Stimulated activated CD8-positive, alpha-beta memory T cell treated with anti-CD3 and anti-CD28 coated beads, Interleukin-2, amount 100 ng/mL, for 1 hour (primary cell): Measurements from ENCODE around the gene FAM53A.
A peak's percentile ranks its signal among the peaks of the same experiment; 100 is the strongest.
"Not testable (repeated sequence)": the region's sequence is repeated elsewhere in the genome, so short reads cannot be mapped to it uniquely, and the experiment has no call there.

Experiments
- DNase-seq, 2 donors: peaks; one replicate each; pipeline ENCODE4 v3.0.0-alpha.2; 2020; ENCODE audit warnings: low read depth in 2 of 2

FAM53A gene

GRCh38 chr4:1622238-1622637, 61.9 kb downstream of the FAM53A start:
- no peak for DNase-seq

- DNase-seq = no peak
Observed at GRCh38 chr4:1621526-1621925, 62.6 kb downstream of the FAM53A start.

GRCh38 chr4:1619151-1619672, 64.9 kb downstream of the FAM53A start:
- no peak for DNase-seq

- DNase-seq = no peak
Observed at GRCh38 chr4:1618438-1618837, 65.7 kb downstream of the FAM53A start.

- DNase-seq = no peak
Observed at GRCh38 chr4:1616557-1616930, 67.6 kb downstream of the FAM53A start.

GRCh38 chr4:1615786-1616556, 68.1 kb downstream of the FAM53A start:
- DNase-seq = no peak

- DNase-seq = no peak
Observed at GRCh38 chr4:1614854-1615595, 69.1 kb downstream of the FAM53A start.

GRCh38 chr4:1614502-1614853, 69.6 kb downstream of the FAM53A start:
- DNase-seq = no peak

GRCh38 chr4:1614049-1614448, 70.1 kb downstream of the FAM53A start:
- DNase-seq = no peak

GRCh38 chr4:1613099-1613495, 71.0 kb downstream of the FAM53A start:
- no peak for DNase-seq

GRCh38 chr4:1612278-1613098, 71.6 kb downstream of the FAM53A start:
- no peak for DNase-seq

GRCh38 chr4:1611501-1611870, 72.6 kb downstream of the FAM53A start:
- no peak for DNase-seq

- no peak for DNase-seq
Observed at GRCh38 chr4:1610791-1611500, 73.2 kb downstream of the FAM53A start.

- DNase-seq = no peak
Observed at GRCh38 chr4:1609901-1610790, 74.0 kb downstream of the FAM53A start.

GRCh38 chr4:1608821-1609500, 75.2 kb downstream of the FAM53A start:
- no peak for DNase-seq

- no peak for DNase-seq
Observed at GRCh38 chr4:1608196-1608820, 75.8 kb downstream of the FAM53A start.

- not testable (repeated sequence) for DNase-seq
Observed at GRCh38 chr4:1607436-1608195, 76.5 kb downstream of the FAM53A start.

GRCh38 chr4:1604706-1605205, 79.4 kb downstream of the FAM53A start:
- DNase-seq = peak in 1 of 2 donors; percentile 21
